K562 (cell line): ENCODE results near the gene INKA2. TPM values are rescaled to one million over a fixed set of nuclear protein-coding genes. Genes with fewer than 3 reads are reported as not detected.

Experiments used
- ATAC-seq: fragments of 200-7000 bp; cut with Tn5 transposase; 3 replicates; pipeline ENCODE4 v1.9.1; 2020; ENCODE audit warnings: moderate library complexity
- BruUV-seq: library from RNA; stranded (reverse); fragments of 400-500 nt; replicated peaks from 2 replicates; lab custom pipeline; 2021; lab: Mats Ljungman, UMichigan
- CTCF ChIA-PET: fragments of 300-600 bp; formaldehyde crosslinking; extraction: SDS; loops from one replicate; lab custom pipeline; 2021; ENCODE audit warnings: low intra/inter-chr PET ratio; lab: Yijun Ruan, JAX
- POLR2A ChIA-PET: fragments of 300-600, 350-650 bp; sonication (Branson Sonifier 250); formaldehyde crosslinking; extraction: SDS; loops from one replicate; lab custom pipeline; 2021; ENCODE audit warnings: antibody characterized with exemption, inconsistent platforms; lab: Yijun Ruan, JAX
- DNase-seq, 4 experiments: peaks; one replicate each; pipeline versions ENCODE4 v3.0.0 to v3.0.0-alpha.2; 2011 to 2018; ENCODE audit warnings: low spot score in 3 of 4, mixed read lengths in 3 of 4; ENCODE audit errors: extremely low read depth in 1 of 4
- FAIRE-seq: peaks from 2 replicates; lab custom pipeline; 2011; peaks lifted over from hg19 to GRCh38; lab: Jason Lieb, UNC
- H2AFZ ChIP-seq: 2 replicates; pipeline ENCODE4 v1.6.0; 2011; ENCODE audit warnings: low read depth, low read length, control low read depth, inconsistent platforms
- H3K27ac ChIP-seq: fragments of 200-600 bp; 3 replicates; pipeline ENCODE4 v1.8.0; 2011; ENCODE audit warnings: low read depth, mild to moderate bottlenecking, control low read depth, inconsistent platforms, low read length, moderate library complexity, mixed read lengths; ENCODE audit errors: extremely low read depth
- H3K27me3 ChIP-seq, 2 experiments: fragments of 300-600 bp in 1 of 2; 2 replicates in 1 of 2; 3 replicates in 1 of 2; pipeline versions ENCODE4 v1.6.0 to v1.8.0; 2011; ENCODE audit warnings: inconsistent platforms in 2 of 2, low read length in 2 of 2, mild to moderate bottlenecking in 1 of 2, mixed read lengths in 1 of 2, moderate library complexity in 1 of 2; ENCODE audit not compliant: control insufficient read depth in 2 of 2, insufficient read depth in 2 of 2
- H3K36me3 ChIP-seq: fragments of 300-600 bp; 3 replicates; pipeline ENCODE4 v1.8.0; 2011; ENCODE audit warnings: mild to moderate bottlenecking, low read length, inconsistent platforms; ENCODE audit not compliant: control insufficient read depth, insufficient read depth
- H3K4me1 ChIP-seq, 2 experiments: fragments of 200-600 bp in 1 of 2; replicated peaks in 1 of 2; 2 replicates in 1 of 2; 3 replicates in 1 of 2; pipeline versions ENCODE4 v1.5.1 to v1.8.0; 2011; ENCODE audit warnings: inconsistent platforms in 2 of 2, low read length in 2 of 2, mild to moderate bottlenecking in 1 of 2, mixed read lengths in 1 of 2, moderate library complexity in 1 of 2; ENCODE audit not compliant: control insufficient read depth in 2 of 2, insufficient read depth in 2 of 2
- H3K4me2 ChIP-seq: 2 replicates; pipeline ENCODE4 v1.6.1; 2011; ENCODE audit warnings: low read length, control low read depth, inconsistent platforms, mixed read lengths; ENCODE audit not compliant: insufficient read depth
- H3K4me3 ChIP-seq: fragments of 200-600 bp; sonication (generic), shearing (Covaris generic); 2 replicates; pipeline ENCODE4 v1.5.1; 2016; ENCODE audit warnings: control low read depth, inconsistent platforms
- H3K79me2 ChIP-seq: fragments of 200-600 bp; 3 replicates; pipeline ENCODE4 v1.8.0; 2011; ENCODE audit warnings: low read length, inconsistent platforms; ENCODE audit not compliant: control insufficient read depth, insufficient read depth
- H3K9ac ChIP-seq, 2 experiments: 2 replicates each; pipeline versions ENCODE4 v1.6.0 to v1.6.1; 2011; ENCODE audit warnings: low read depth in 2 of 2, low read length in 2 of 2, control low read depth in 1 of 2, inconsistent platforms in 1 of 2, mild to moderate bottlenecking in 1 of 2, mixed read lengths in 1 of 2; ENCODE audit not compliant: insufficient read depth in 1 of 2
- H3K9me1 ChIP-seq: one replicate; pipeline ENCODE4 v1.6.0; 2011; ENCODE audit warnings: inconsistent platforms, mild to moderate bottlenecking, low read length, moderate library complexity; ENCODE audit not compliant: control insufficient read depth, insufficient read depth
- H3K9me3 ChIP-seq: replicated peaks from 2 replicates; pipeline ENCODE4 v1.5.1; 2011; ENCODE audit warnings: low read depth, low read length, inconsistent platforms; ENCODE audit not compliant: control insufficient read depth, insufficient read depth
- H4K20me1 ChIP-seq: replicated peaks from 2 replicates; pipeline ENCODE4 v1.6.1; 2011; ENCODE audit warnings: low read length, inconsistent platforms, mixed read lengths; ENCODE audit not compliant: control insufficient read depth, insufficient read depth
- ZNF23 ChIP-seq: fragments of 250-450 bp; sonication (Bioruptor Pico); IDR thresholded peaks from 2 replicates; pipeline ENCODE4 v1.4.0; 2020; ENCODE audit warnings: mild to moderate bottlenecking
- WGBS: fragments of 100-300 bp; shearing (Covaris generic); methylation state at CpG from one replicate; pipeline ENCODE4 v1.1.6; 2016; ENCODE audit warnings: low coverage, mixed read lengths; ENCODE audit not compliant: insufficient coverage; ENCODE audit errors: missing lambda C conversion rate; 5-methylcytosine and 5-hydroxymethylcytosine counted together
- in situ Hi-C: fragments of 300-500 bp; cut with MboI; formaldehyde crosslinking; loops from 4 replicates; pipeline ENCODE4 v1.15.0; 2018; ENCODE audit warnings: inconsistent platforms, mixed read lengths
- intact Hi-C: fragments of 100-400 bp; cut with micrococcal nuclease; formaldehyde crosslinking; loops from 2 replicates; pipeline ENCODE4 v1.14.2; 2022
- polyA plus RNA-seq, 8 experiments: library from polyadenylated mRNA; depleted of rRNA in 4 of 8; stranded (reverse) in 5 of 8; unstranded in 3 of 8; fragments of >200 nt; fragmentation: Nextera tagmentation in 2 of 8; fragmentation: Illumina TruSeq in 1 of 8; extraction: Ambion mirVana in 2 of 8; extraction: Trizol in 1 of 8; gene quantifications; 2 replicates each; pipeline versions ENCODE4 v1.2.1 to v1.2.3, GENCODE V29; 2011 to 2014; ENCODE audit warnings: inconsistent platforms in 1 of 8, missing spikeins in 1 of 8
- total RNA-seq, 7 experiments: library from RNA; depleted of rRNA in 6 of 7; stranded (reverse); fragments of >200 nt in 6 of 7; fragmentation: Illumina TruSeq in 2 of 7; extraction: Trizol in 2 of 7; gene quantifications; 2 replicates each; pipeline versions ENCODE4 v1.2.1 to v1.2.3, GENCODE V29; 2011 to 2021; ENCODE audit warnings: low replicate concordance in 1 of 7
- TF ChIP-seq, protein P1 (sequence below): fragments of 450-650 bp; IDR thresholded peaks from 2 replicates; pipeline ENCODE4 v1.6.1; 2016; ENCODE audit warnings: borderline replicate concordance
- TF ChIP-seq, protein P2 (sequence below), 2 experiments: fragments of 450-650 bp in 1 of 2; sonication (generic) in 1 of 2; formaldehyde crosslinking in 1 of 2; IDR thresholded peaks in 1 of 2; conservative IDR thresholded peaks in 1 of 2; 2 replicates each; pipeline versions ENCODE4 v1.6.1 to v1.8.1; 2016 to 2023; ENCODE audit warnings: mild to moderate bottlenecking in 2 of 2, moderate library complexity in 2 of 2, inconsistent platforms in 1 of 2, missing genetic modification reagents in 1 of 2

Gene INKA2
- total and polyA plus RNA-seq, 9 of the 15 experiments (the other 6 are each of a cell fraction or from before 2014, with no cell fraction given) = 0.04 to 1.4 (median 0.26) TPM; not detected in 1

DNA sequence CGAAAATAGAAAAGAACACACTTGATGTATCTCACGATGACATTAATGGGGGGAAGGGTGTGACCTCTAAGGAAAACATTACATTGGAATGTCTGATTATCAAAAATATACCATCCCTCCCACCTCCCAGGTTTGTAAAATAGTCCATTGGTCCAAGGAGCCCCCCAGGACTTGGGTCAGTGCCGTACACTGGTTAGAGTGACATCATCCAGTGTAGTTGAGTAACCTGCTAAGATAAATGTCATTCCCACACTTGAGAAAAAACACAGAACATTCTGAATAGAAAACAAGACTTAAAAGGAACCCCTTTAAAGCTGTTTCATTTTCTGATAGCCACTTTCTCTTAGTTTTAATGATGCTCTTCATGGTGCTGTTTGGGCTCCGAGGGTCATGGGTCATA, 31.7 kb upstream of the INKA2 start:
- Histone ChIP-seq H3K4me2 (no peak overlapping the region), H3K9me1 (no peaks in the 10 kb centered on the region), H3K36me3 (peaks cover 41% of the 10 kb centered on the region), H3K4me3 (no peak overlapping the region), H4K20me1 (no peaks in the 10 kb centered on the region; the same call in 1 of the 2 replicates), H2AFZ (no peak overlapping the region), H3K9ac (no peak overlapping the region), H3K27ac (no peak overlapping the region), H3K9me3 (no peaks in the 10 kb centered on the region), H3K79me2 (peaks cover 3% of the 10 kb centered on the region; the same call in 1 of the 3 replicates), H3K4me1 (no peaks in the 10 kb centered on the region), H3K27me3 (peaks cover 9 to 15% of the 10 kb centered on the region in 2 experiments; a peak in 4 of 5 replicates)
- no peak for FAIRE-seq
- ChIA-PET POLR2A (interaction anchor here (1.2 kb wide), 1 partner anchor 11 kb away, joined by 3 read pairs; no protein-coding TSS in a partner anchor), CTCF (interaction anchor here (1.4 to 5.1 kb wide), 3 partner anchors 56 to 1141 kb away, joined by 3 to 61 read pairs (median 39); no protein-coding TSS in a partner anchor)
- in situ Hi-C loops = no loop called here
- no peak for DNase-seq
- ATAC-seq = no peak
- TF ChIP-seq, protein P1, sequence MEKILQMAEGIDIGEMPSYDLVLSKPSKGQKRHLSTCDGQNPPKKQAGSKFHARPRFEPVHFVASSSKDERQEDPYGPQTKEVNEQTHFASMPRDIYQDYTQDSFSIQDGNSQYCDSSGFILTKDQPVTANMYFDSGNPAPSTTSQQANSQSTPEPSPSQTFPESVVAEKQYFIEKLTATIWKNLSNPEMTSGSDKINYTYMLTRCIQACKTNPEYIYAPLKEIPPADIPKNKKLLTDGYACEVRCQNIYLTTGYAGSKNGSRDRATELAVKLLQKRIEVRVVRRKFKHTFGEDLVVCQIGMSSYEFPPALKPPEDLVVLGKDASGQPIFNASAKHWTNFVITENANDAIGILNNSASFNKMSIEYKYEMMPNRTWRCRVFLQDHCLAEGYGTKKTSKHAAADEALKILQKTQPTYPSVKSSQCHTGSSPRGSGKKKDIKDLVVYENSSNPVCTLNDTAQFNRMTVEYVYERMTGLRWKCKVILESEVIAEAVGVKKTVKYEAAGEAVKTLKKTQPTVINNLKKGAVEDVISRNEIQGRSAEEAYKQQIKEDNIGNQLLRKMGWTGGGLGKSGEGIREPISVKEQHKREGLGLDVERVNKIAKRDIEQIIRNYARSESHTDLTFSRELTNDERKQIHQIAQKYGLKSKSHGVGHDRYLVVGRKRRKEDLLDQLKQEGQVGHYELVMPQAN = no peak
- no peak for TF ChIP-seq ZNF23
- TF ChIP-seq, protein P2, sequence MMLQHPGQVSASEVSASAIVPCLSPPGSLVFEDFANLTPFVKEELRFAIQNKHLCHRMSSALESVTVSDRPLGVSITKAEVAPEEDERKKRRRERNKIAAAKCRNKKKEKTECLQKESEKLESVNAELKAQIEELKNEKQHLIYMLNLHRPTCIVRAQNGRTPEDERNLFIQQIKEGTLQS (IDR thresholded peaks at IDR 0.05) = 0 out of 2 replicates have a peak, but pooled peaks have one; percentile 7
- TF ChIP-seq, protein P2 (CRISPR knock-in tag; conservative IDR thresholded peaks at IDR 0.05) = no peak
- WGBS = 62% methylated on average over 4 of the region's 4 CpGs
- no TSS peak for BruUV-seq
- intact Hi-C loops = no loop called here
